Measurements from ENCODE around the gene ATF7.
"Not testable (repeated sequence)": the region's sequence is repeated elsewhere in the genome, so short reads cannot be mapped to it uniquely, and the experiment has no call there.

ATF7 gene

DNA sequence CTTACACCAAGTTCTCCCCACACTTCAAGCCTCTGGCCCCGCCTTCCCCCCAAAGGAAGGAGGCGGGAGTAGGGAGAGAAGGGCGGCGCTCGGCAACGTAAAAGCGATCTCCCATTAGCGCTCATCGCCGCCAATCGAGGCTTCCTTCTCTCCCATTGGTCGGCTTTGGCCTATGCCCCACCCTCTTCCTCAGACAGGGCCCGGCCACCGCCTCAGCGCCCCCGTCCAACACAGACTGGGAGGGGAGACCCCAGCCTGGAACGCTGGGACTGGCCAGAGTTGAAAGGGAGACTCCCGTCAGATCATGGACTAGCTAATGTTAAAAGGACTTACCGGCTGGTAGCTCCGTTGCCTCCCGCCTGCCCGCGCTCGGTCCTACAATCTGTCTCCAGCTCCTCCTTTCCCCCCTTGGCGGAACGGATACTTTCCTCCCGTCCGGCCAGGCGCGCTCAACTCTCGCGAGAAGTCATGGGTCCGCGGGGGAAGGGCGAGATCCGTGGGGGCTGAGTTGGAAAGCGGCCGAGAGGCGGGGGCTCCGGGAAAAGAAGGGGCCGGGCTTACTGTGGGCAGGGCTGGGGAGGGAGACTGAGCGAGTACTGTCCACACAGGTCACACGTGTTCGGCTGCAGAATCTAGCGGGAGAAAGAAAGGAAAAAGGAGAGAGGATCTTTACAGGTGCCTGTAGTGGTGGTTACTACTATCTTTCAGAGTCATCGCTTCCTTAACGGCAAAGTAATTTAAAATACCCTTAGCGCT lies at the start of gene ATF7:
Gene ATF7, minus strand, starts transcription at position 437 of the 756 bp plus-strand sequence. CDS start 25,382 bp downstream, outside the sequence.
- DNase-seq, result peak; percentile 88 to 90

DNA sequence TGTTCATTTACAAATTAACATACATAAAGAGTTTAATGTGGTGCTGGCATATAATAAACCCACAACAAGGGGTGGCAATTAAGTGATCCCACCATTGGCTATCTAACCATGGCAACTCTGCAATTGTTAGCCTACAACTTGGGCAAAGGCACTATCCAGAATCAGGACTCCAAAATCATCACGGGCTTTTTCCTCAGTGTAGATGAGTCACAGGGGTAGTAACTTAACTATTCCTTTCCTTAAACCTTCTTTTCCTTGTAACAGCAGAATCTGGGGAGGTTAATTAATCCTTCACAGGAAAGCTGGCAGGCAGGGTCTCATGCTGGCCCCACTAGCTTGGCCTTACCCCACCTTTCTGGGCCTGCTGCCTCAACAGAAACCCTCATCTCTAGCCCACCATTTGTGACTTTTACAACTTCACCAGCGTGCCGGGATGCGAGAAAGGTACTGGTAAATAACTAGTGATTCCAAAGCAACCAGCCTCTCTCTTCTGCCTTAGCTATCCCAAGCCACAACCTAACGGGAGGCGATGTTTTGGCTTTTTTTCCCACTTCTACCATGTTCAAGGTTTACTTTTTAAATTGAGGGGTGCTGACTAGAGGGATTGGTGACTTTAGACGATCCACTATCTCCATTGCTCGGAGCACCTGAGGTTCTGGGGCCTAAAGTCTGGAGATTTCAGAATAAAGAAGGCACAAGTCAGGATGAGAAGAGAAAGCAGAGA lies 49.0 kb upstream of the ATF7 start:
- DNase-seq, result no peak

DNA sequence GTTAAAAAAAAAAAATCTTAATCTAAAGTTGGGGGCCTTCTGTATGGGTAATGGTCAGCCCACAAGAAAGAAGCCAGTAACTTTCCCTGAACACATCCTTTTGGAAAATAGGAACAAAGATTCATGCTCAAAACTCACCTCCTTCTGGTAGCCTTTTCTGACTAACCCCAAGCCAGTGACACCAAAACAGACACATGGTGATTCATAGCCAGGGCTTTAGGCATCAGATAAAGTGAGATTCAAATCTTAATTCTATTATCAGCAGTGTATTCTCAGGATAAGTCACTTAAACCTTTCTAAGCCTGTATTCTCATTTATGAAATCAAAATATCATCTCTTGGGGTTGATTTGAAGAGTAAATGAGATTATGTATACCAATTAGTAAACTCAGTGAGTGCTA lies 44.8 kb upstream of the ATF7 start:
- DNase-seq, result no peak

DNA sequence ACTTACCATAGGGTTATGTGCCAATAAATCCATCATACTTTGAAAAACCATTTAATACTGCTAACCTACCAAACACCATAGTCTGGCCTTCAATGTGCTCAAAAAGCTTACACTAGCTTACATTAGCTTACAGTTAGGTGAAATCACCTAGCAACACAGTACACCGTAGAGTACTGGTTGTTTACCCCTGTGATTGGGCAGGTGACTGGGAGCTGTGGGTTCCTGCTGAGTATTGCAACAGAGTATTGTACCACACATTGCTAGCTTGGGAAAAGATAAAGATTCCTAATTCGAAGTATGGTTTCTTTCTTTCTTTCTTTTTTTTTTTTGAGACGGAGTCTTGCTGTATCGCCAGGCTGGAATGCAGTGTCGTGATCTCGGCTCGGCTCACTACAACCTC lies 44.1 kb upstream of the ATF7 start:
- DNase-seq, result no peak

DNA sequence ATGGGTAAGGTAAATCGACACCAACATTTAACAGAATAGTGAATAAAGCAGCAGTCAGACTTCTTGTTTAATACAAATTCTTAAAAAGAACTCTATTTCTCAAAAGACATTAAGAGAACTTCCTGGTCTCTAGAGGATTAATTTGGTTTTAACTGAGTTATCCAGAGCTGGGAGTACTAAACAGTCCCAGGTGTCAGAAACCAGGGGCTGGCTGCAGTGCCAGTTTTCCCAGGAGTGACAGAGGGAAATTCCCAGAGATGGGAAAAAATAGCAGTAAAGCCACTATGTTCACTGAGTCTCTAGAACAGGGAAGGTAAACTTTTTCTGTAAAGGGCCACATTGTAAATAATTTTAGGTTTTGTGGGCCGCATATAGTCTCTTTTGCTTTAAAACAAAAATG lies 40.9 kb upstream of the ATF7 start:
- no peak for DNase-seq

DNA sequence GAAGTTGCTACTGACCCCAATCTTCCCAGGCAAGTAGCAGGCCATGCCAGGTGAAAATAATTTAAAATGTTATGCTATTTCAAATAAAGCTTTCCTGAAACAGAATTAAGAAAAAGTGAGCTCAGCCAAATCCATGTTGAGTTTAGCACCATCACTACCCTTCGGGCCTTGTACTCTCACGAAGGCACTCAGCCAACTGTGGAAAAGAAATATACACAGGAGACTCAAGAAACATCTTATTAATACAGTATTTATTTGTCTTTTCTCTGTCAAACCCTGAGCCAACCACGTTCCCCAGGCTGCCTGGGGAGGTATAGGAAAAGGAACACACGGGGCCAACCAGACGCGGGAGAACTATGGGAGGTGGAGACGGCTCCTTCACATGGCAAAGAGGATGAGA lies 38.8 kb upstream of the ATF7 start:
- DNase-seq, result no peak

DNA sequence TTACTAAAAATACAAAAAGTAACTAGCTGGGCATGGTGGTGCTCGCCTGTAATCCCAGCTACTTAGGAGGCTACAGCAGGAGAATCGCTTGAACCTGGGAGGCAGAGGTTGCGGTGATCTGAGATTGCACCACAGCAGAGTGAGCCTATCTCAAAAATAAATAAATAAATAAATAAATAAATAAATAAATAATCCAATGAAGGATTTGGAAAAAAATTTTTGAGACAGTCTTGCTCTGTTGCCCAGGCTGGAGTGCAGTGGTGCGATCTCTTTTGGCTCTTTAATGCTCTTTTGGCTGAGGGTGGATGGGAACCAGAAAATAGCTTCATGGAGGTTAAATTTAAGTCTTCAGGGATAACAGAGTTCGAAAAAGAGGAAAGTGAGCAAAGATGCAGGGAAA lies 38.0 kb upstream of the ATF7 start:
- DNase-seq, result no peak

DNA sequence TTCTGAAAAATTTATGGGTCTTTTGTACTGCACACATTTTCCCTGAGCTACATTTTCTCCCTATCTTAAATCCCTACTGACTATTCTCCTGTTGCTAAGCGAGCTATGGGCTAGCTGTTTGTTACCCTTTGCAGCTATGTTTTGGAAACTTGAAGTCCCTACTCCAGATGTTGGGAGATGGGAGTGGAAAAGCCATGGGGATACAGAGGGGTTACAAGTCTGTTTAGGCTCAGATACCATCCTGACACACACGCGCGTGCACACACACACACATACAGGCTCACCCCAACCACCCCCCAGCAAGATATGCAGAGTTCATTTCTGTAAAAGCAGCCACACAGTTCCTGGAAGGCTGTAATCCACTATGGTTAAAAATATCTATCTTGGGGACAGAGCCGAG lies 33.9 kb upstream of the ATF7 start:
- no peak for DNase-seq

DNA sequence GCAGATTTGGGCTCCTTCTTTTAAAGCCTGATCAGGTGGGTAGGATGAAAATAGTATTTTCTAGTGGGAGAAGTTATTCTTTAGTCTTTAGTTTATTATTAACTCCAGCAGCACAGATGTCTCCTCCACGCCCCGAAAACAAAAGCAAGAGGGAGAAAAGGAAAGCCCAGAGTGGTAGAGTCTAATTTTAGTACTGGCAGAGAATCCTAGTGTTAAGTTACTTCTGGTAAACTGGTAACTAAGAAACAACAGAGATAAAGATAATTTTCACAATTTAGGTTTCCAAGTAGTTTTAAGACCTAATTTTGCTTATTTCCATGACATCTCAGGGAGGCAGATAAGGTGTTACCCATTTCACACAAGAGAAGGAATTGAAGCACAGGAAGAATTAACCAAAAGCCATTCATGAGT lies 33.4 kb upstream of the ATF7 start:
- no peak for DNase-seq

DNA sequence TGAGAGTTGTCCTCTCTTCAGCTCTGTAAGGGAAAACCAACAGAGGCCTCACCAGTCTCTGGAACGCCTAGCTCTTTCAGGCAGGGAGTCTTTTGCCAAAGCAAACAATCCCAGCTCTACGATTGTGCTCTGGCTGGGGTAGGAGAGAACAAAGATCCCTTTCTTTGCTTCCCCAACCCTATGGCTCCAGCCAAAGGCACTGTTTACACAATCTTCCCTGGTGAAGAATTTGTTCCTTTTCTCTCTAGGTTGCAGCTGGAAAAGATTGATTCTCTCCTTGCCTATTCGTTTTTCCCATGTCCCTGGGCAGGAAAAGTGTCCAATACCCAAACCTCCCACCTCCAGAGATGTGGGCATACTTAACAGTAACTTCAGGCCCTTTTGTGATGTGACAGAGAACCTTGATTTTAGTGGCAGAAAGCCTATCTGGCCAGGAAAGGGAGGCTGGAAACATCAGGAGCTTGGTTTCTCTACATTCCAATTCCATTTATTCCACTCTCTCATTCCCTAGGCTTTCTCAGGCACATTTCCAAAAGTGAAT lies 32.9 kb upstream of the ATF7 start:
- DNase-seq, result peak; percentile 44 to 53

DNA sequence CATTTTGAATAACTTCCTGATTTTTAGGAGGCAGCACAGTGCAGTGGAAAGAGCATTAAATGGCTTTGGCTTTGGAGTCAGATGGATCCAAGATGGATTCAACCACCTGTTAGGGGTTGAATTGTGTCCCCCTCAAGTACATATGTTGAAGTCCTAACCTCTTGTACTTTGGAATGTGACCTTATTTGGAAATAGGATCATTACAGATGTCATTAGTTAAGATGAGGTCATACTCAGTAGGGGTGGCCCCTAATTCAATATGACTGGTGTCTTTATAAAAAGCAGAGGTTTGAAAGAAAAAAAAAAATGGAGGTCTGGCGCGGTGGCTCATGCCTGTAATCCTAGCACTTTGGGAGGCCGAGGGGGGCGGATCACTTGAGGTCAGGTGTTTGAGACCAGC lies 30.9 kb upstream of the ATF7 start:
- DNase-seq, result no peak

DNA sequence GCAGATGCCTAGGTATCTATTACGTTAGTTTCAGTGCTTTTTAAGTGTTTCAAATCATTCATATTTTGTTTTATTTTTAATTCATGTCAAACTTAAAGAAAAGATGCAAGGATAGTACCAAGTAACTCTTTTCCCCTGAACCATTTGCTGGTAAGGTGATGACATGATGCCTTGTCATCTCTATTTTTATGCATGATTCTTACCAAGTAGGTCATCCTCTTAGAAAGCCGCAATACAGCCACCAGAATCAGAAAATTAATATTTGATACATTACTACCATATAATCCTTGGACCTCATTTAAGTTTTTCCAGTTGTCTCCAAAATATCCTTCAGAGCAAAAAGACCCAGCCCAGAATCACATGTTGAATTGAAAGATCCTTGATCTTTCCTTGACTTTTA lies 27.4 kb upstream of the ATF7 start:
- DNase-seq, result no peak

DNA sequence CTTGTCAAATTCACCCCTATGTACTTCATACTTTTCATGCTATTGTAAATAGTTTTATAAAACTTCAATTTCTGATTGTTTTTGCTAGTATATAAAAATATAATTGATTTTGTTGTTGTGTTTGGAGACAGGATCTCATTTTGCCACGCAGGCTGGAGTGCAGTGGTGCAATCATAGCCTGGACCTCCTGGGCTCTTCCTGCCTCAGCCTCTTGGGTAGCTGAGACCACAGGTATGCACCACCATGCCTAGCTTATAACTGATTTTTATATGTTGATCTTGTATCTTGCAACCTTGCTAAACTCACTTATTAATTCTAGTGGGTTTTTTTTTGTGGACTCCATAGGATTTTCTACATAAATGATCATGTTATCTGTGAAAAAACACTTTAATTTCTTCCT lies 26.2 kb upstream of the ATF7 start:
- no peak for DNase-seq

DNA sequence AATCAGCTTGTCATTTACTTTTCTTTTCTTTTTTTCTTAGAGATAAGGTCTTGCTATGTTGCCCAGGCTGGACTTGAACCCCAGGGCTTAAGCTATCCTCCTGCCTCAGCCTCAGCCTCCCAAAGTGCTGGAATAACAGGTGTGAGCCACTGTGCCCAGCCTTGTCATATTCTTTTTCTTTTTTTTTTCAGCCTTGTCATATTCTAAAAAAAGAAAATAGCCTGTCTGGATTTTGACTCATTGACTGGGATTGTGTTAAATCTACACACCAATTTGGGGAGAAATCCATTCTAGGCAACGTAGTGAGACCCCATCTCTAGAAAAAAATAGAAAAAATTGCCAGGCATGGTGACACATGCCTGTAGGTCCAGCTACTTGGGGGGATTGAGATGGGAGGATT lies 25.6 kb upstream of the ATF7 start:
- DNase-seq, result no peak

DNA sequence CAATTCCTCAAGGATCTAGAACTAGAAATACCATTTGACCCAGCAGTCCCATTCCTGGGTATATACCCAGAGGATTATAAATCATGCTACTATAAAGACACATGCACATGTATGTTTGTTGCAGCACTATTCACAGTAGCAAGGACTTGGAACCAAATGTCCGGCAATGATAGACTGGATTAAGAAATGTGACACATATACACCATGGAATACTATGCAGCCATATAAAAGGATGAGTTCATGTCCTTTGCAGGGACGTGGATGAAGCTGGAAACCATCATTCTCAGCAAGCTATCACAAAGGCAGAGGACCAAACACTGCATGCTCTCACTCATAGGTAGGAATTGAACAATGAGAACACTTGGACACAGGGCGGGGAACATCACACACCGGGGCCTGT lies 20.1 kb upstream of the ATF7 start:
- not testable (repeated sequence) for DNase-seq

DNA sequence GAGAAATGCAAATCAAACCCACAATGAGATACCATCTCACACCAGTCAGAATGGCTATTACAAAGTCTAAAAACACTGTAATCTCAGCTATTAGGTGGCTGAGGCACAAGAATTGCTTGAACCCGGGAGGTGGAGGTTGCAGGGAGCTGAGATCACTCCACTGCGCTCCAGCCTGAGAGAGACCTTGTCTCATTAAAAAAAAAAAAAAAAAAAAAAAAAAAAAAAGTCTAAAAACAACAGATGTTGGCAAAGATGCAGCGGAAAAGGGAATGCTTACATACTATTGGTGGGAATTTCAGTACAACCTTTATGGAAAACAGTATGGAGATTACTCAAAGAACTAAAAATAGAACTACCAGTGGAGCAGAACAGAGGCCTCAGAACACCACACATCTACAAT lies 19.0 kb upstream of the ATF7 start:
- DNase-seq, result no peak

DNA sequence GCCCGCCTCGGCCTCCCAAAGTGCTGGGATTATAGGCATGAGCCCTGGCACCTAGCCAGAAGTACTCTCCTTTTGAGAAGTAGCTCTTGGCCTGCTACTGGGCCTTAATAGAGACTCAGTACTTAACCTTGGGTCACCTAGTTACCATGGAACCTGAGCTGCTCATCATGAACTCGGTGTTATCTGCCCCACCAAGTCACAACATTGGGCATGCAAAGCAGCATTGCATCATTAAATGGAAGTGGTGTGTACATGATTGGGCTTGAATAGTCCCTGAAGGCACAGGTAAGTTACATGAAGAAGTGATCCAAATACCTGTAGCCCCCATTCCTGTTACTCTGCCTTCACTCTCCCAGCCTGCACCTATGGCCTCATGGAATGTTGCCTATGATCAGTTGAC lies 18.0 kb upstream of the ATF7 start:
- DNase-seq, result no peak

DNA sequence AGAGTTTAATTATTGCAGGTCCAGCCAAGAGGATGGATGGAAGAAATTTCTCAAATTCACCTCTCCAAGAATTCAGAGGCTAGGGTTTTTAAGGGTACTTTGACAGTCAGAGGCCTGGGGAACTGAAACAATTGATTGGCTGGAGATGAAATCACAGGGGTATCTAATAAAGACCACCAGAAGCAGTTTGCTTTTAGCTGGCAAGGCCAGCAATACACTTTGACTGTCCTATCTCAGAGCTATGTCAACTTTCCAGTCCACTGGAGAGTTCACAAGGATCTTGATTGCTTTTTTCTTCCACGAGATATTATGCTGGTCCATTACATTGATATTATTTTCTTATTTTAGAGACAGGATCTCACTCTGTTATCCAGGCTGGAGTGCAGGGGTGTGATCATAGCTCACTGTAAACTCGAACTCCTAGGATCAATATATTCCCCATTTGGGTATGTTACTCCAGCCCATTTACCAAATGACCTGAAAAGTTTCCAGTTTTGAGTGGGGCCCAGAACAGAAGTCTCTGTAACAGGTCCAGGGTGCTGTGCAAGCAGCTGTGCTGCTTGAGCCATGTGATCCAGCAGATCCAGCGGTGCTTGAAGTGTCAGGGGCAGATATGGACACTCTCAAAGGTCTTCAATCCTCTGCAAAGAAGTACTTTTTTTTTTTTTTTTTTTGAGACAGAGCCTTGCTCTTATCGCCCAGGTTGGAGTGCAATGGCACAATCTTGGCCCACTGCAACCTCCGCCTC lies 17.2 kb upstream of the ATF7 start:
- no peak for DNase-seq

DNA sequence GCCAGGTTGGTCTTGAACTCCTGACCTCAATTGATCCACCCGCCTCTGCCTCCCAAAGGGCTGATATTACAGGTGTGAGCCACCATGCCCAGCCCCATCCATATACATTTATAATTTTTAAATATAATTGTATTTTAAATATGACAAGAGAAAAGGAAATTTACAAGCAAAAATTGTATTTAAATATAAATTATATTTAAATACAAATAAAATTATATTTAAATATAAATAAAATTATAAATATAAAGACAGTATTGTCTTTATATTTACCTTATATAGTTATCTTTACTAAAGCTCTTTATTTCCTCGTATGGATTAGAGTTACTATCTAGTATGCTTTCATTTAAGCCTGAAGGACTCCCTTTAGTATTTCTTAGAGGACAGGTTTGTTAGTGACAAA lies 11.9 kb upstream of the ATF7 start:
- no peak for DNase-seq

DNA sequence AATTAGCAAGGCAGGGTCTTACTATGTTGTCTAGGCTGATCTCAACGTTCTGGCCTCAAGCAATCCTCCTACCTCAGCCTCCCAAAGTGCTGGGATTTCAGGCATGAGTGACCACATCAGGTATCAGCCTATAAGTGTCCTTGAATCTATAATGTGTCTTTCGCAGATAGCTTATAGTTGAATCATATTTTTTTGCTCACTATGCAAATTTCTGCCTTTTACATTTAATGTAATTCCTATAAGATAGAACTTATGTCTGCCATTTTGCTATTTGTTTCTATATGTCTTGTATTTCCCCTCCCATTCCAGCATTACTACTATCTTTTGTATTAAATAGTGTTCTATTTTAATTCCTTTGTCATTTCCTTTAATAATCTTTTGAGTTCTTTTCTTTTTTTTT lies 10.5 kb upstream of the ATF7 start:
- no peak for DNase-seq

DNA sequence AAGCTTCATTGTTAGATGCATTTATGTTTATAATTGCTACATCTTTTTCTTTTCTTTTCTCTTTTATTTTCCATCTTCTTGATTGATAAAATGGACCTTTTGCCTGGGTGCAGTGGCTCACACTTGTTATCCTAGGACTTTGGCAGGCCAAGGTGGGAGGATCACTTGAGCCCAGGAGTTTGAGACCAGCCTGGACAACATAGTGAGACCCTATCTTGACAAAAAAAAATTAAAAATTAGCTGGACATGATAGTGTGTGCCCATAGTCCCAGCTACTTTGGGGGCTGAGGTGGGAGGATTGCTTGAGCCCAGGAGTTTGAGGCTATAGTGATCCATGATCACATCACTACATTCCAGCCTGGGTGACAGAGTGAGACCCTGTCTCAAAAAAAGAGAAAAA lies 9.5 kb upstream of the ATF7 start:
- DNase-seq, result not testable (repeated sequence)

DNA sequence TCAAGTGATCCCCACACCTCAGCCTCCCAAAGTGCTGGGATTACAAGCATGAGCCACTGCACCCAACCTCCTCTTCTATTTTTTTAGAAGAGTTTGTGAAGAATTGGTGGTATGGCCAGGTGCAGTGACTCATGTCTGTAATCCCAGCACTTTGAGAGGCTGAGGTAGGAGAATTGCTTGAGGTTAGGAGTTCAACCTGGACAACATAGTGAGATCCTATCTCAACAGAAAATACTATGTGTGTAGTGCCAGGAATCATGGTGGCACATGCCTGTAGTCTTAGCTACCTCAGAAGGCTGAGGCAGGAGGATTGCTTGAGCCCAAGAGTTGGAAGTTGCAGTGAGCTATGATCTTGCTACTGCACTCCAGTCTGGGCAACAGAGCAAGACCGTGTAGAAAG lies 5.5 kb upstream of the ATF7 start:
- DNase-seq, result no peak

DNA sequence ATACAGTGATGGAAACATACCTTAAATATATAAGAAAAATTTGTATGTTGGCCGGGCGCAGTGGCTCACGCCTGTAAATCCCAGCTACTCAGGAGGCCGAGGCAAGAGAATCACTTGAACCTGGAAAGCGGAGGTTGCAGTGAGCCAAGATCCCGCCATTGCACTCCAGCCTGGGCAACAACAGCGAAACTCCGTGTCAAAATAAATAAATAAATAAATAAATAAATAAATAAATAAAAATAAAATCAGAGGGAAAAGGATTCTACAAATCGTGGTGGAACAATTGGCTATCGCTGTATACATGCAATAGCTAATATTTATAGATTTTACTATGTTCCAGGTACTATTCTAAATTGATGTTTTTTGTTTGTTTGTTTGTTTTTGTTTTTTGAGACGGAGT lies 1.7 kb upstream of the ATF7 start:
- no peak for DNase-seq

DNA sequence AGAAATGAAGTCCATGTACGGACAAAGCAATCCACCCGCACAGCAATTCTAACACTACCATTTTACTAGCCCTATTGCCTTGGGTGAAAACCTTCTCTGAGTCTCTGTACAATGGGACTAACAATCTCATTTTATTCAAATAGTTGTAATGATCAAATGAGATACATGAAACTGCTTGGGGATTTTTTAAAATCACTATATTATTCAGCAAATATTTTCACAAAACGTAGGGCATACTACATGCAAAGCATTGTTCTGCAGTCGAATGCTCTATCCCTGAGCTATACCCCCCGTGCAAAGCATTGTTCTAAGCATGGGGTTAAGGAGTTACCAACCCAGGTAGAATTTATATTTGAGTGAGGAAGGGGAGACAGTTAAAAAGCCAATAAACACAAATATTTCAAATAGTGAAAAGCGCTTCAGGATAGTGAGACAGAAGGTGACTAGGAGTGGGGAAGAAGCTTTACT lies 554 bp upstream of the ATF7 start:
- no peak for DNase-seq

All from SHP77 (cell line).